Nephron (organoid): Measurements from ENCODE around the gene STK32B.
"Not testable (repeated sequence)": the region's sequence is repeated elsewhere in the genome, so short reads cannot be mapped to it uniquely, and the experiment has no call there.

Experiments
- H3K27ac Mint-ChIP-seq, 3 experiments: 2 replicates each; pipeline ENCODE4 v1.8.0; 2020; ENCODE audit warnings: mixed read lengths in 3 of 3, mild to moderate bottlenecking in 2 of 3, moderate library complexity in 1 of 3
- H3K27me3 Mint-ChIP-seq: 2 replicates; pipeline ENCODE4 v1.8.0; 2021; ENCODE audit warnings: low read depth, mild to moderate bottlenecking, moderate library complexity, mixed read lengths
- H3K36me3 Mint-ChIP-seq: 2 replicates; pipeline ENCODE4 v1.8.0; 2020; ENCODE audit warnings: low read depth, mixed read lengths
- H3K4me1 Mint-ChIP-seq: 2 replicates; pipeline ENCODE4 v1.8.0; 2020; ENCODE audit warnings: mixed read lengths
- H3K4me3 Mint-ChIP-seq, 3 experiments: 2 replicates each; pipeline ENCODE4 v1.8.0; 2020; ENCODE audit warnings: mild to moderate bottlenecking in 3 of 3, mixed read lengths in 3 of 3, moderate library complexity in 2 of 3
- H3K9me3 Mint-ChIP-seq: 2 replicates; pipeline ENCODE4 v1.8.0; 2020; ENCODE audit warnings: mixed read lengths
- CTCF ChIP-seq, 3 experiments: fragments of 200-600 bp; sonication (generic); IDR thresholded peaks; one replicate each; pipeline ENCODE4 v1.5.0; 2021; ENCODE audit warnings: antibody characterized with exemption in 3 of 3; ENCODE audit not compliant: unreplicated experiment in 3 of 3

The STK32B gene

DNA sequence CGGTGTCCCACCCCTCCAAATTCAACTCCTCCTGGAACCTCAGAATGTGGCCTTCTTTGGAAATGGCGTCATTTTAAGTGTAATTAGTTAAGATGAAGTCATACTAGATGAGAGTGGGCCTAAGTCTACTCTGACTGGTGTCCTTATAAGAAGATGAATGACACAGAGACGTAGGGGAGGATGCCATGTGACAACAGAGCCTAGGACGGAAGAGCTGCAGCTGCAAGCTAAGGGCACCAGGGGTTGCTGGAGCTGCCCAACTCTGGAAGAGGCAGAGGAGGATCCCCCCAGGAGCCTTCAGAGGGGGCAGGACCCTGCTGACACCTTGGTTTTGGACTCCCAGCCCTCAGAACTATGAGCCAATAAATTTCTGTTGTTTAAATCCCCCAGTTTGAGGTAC, 115.1 kb downstream of the STK32B start:
- Mint-ChIP-seq H3K27me3 (peaks cover 15% of the 10 kb centered on the region), H3K27ac (no peak overlapping the region), H3K36me3 (no peaks in the 10 kb centered on the region)

DNA sequence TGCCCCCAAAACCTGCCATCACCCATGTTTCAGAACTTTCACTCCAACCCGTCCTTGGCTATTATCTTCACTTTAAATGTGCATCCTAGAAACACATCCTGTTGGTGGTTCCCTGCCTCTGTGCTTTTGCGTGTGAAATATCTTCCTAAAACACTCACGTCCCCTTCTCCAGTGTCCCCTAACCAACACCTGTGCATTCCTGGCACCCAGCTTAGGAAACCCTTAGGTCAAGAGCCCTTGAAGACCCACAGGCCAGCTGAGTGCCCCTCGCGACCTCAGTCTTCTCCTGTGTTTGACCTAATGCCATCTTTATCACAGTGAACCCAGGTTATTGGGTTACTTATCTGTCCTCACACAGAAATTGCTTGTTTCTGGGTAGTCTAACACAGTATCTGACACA, 117.6 kb downstream of the STK32B start:
- peaks cover 12% of the 10 kb centered on the region for H3K27me3 Mint-ChIP-seq
- H3K4me1 Mint-ChIP-seq = peaks cover 14% of the 10 kb centered on the region
- TF ChIP-seq CTCF (IDR thresholded peaks at IDR 0.05; ENCODE audit: unreplicated experiment in 3 of 3) = no peak
- H3K27ac Mint-ChIP-seq = no peak overlapping the region
- no peaks in the 10 kb centered on the region for H3K36me3 Mint-ChIP-seq
- H3K9me3 Mint-ChIP-seq = peaks cover 11% of the 10 kb centered on the region
- no peak overlapping the region for H3K4me3 Mint-ChIP-seq

More for the DNA sequence above, 115.1 kb downstream of the STK32B start:
- Mint-ChIP-seq H3K9me3 (peaks cover 3% of the 10 kb centered on the region), H3K4me1 (peaks cover 14% of the 10 kb centered on the region), H3K4me3 (no peak overlapping the region)
- TF ChIP-seq CTCF (IDR thresholded peaks at IDR 0.05; ENCODE audit: unreplicated experiment in 3 of 3) = no peak

DNA sequence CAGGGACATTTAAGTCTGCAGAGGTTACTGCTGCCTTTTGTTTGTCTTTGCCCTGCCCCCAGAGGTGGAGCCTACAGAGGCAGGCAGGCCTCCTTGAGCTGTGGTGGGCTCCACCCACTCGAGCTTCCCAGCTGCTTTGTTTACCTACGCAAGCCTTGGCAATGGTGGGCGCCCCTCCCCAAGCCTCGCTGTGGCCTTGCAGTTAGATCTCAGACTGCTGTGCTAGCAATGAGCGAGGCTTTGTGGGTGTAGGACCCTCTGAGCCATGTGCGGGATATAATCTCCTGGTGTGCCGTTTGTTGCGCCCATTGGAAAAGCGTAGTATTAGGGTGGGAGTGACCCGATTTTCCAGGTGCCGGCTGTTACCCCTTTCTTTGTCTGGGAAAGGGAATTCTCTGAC, 124.6 kb downstream of the STK32B start:
- not testable (repeated sequence) for H3K27me3 Mint-ChIP-seq, H3K4me3 Mint-ChIP-seq, H3K27ac Mint-ChIP-seq, H3K4me1 Mint-ChIP-seq, H3K36me3 Mint-ChIP-seq
- H3K9me3 Mint-ChIP-seq = peaks cover 33% of the 10 kb centered on the region

DNA sequence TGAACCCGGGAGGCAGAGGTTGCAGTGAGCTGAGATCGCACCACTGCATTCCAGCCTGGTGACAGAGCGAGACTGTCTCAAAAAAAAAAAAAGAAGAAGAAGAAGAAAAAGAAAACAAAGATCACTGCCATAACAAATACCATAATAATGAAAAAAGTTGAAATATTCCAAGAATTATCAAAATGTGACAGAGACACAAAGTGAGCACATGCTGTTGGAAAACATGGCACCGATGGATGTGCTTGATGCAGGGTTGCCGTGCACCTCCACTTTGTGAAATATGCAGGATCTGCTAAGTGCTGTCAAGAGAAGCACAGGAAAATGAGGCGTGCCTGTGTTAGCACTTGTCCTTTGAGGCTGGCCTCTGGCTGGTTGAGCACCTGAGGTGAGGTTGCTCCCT, 133.3 kb downstream of the STK32B start:
- H3K27ac Mint-ChIP-seq = no peak overlapping the region
- no peaks in the 10 kb centered on the region for H3K36me3 Mint-ChIP-seq
- H3K9me3 Mint-ChIP-seq = no peaks in the 10 kb centered on the region
- H3K4me1 Mint-ChIP-seq = no peaks in the 10 kb centered on the region
- no peak overlapping the region for H3K4me3 Mint-ChIP-seq
- TF ChIP-seq CTCF (IDR thresholded peaks at IDR 0.05; ENCODE audit: unreplicated experiment in 3 of 3) = no peak
- peaks cover 13% of the 10 kb centered on the region for H3K27me3 Mint-ChIP-seq

GRCh38 chr4:5185551-5185950, 134.3 kb downstream of the STK32B start:
- Mint-ChIP-seq H3K27ac (no peak overlapping the region), H3K4me3 (no peak overlapping the region), H3K36me3 (no peaks in the 10 kb centered on the region), H3K9me3 (no peaks in the 10 kb centered on the region), H3K27me3 (peaks cover 13% of the 10 kb centered on the region), H3K4me1 (no peaks in the 10 kb centered on the region)
- TF ChIP-seq CTCF (IDR thresholded peaks at IDR 0.05; ENCODE audit: unreplicated experiment in 3 of 3) = no peak

DNA sequence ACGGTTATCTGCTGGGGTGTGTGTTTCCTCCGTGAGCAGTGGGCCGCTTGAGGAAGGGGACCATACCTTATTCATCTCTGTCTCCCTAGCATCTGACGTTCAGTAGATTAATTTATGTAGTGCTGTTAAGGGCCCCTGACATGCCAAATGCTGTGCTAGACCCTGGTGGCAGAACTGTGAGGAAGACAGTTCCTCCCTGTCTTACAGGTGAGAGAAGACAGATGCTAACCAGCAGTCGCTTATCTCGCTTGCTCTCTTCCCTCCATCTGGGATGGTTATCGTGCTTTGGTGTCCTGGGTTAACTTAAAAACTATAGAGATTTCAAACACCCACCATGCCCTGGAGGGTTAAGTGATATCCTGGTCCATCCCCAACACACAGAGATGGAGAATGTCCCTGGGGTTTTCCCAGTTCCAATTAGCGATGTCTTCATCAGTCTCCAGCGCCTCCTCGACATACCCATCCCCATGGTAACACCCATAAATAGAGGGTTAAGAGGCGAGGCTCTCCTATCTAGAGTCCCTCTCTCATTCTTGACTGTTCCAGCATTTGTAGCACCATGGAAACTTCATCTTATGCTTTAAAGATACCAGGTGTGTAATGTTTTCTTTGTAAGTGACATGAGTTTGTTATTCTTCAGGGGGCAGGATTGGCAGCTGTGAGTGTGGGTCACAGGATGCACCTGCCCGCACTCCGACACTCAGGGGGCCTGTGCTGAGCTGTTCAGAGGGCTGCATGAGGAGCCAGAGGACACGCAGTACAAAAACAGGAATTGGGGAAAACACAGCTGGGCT, 135.2 kb downstream of the STK32B start:
- Mint-ChIP-seq H3K27me3 (peaks cover 13% of the 10 kb centered on the region), H3K4me1 (no peaks in the 10 kb centered on the region), H3K36me3 (no peaks in the 10 kb centered on the region), H3K27ac (no peak overlapping the region), H3K4me3 (no peak overlapping the region), H3K9me3 (no peaks in the 10 kb centered on the region)
- no peak for TF ChIP-seq CTCF (IDR thresholded peaks at IDR 0.05; ENCODE audit: unreplicated experiment in 3 of 3)
